ENCODE measurements around the gene ATOH1. TPM values are rescaled to one million over a fixed set of nuclear protein-coding genes. Genes with fewer than 3 reads are reported as not detected.

The ATOH1 gene
- total RNA-seq, 2 donors from 2014 or later, result not detected

GRCh38 chr4:93876754-93877153, 48.2 kb downstream of the ATOH1 start:
- Histone ChIP-seq H3K4me1 (ENCODE audit: control insufficient read depth in 1 of 2, low read depth in 2 of 2) (no peaks in the 10 kb centered on the region), H3K27me3 (replicated peaks; ENCODE audit: insufficient read depth) (no peaks in the 10 kb centered on the region), H3K36me3 (no peaks in the 10 kb centered on the region), H3K9me3 (no peaks in the 10 kb centered on the region), H3K27ac (no peak overlapping the region), H3K4me3 (no peak overlapping the region)
- ATAC-seq (ENCODE audit: insufficient number of reproducible peaks, low FRiP score, low read depth) (no peak), DNase-seq (ENCODE audit: low spot score) (no peak)
- no peak for TF ChIP-seq CTCF (IDR thresholded peaks at IDR 0.05)

- H3K4me3 ChIP-seq, result no peak overlapping the region
- H3K27ac ChIP-seq, result no peak overlapping the region
- no peaks in the 10 kb centered on the region for H3K9me3 ChIP-seq
- H3K36me3 ChIP-seq, result no peaks in the 10 kb centered on the region
- no peak for DNase-seq (ENCODE audit: low spot score)
- H3K4me1 ChIP-seq (ENCODE audit: control insufficient read depth in 1 of 2, low read depth in 2 of 2), result no peaks in the 10 kb centered on the region
- no peak for TF ChIP-seq CTCF (IDR thresholded peaks at IDR 0.05)
- no peak for ATAC-seq (ENCODE audit: insufficient number of reproducible peaks, low FRiP score, low read depth)
- no peaks in the 10 kb centered on the region for H3K27me3 ChIP-seq (replicated peaks; ENCODE audit: insufficient read depth)
Observed at GRCh38 chr4:93878566-93878965, 50.0 kb downstream of the ATOH1 start.

DNA sequence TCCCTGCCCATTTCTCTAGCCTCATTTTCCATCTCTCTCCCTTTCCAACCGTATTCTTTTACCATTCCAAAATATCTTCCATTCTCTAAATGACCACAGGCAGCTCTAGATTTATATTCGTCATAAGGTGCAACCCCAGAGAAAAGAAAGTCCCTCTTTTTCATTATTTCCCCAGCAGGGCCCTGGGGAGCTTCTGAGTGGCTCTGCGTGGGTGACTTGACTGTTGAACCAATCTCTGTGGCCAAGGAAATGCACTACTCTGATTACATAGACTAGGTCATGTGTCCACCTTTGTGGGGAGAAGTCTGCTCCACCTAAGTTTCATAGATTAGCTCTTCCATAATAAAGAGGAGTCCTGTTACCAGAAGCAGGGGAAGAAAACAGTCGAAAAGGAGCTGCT, 51.4 kb downstream of the ATOH1 start:
- Histone ChIP-seq H3K4me3 (no peak overlapping the region), H3K4me1 (ENCODE audit: control insufficient read depth in 1 of 2, low read depth in 2 of 2) (no peaks in the 10 kb centered on the region), H3K27ac (no peak overlapping the region), H3K27me3 (replicated peaks; ENCODE audit: insufficient read depth) (no peaks in the 10 kb centered on the region), H3K9me3 (no peaks in the 10 kb centered on the region), H3K36me3 (no peaks in the 10 kb centered on the region)
- DNase-seq (ENCODE audit: low spot score) (no peak), ATAC-seq (ENCODE audit: insufficient number of reproducible peaks, low FRiP score, low read depth) (no peak)
- TF ChIP-seq CTCF (IDR thresholded peaks at IDR 0.05), result no peak

All from thoracic aorta (tissue), 2 donors.